Astrocyte (in vitro differentiated cells and primary cell): ENCODE results near the gene ATP11A.

Experiments
- CTCF ChIP-seq: IDR thresholded peaks from 2 replicates; pipeline ENCODE4 v1.5.1; 2011; ENCODE audit warnings: low read depth, mild to moderate bottlenecking, inconsistent platforms, low read length, moderate library complexity; ENCODE audit not compliant: insufficient read depth
- EZH2 ChIP-seq: IDR thresholded peaks from 2 replicates; pipeline ENCODE4 v1.6.1; 2012; ENCODE audit warnings: mild to moderate bottlenecking, low read length, inconsistent platforms; ENCODE audit not compliant: insufficient read depth

GRCh38 chr13:112722433-112723263, 32.8 kb downstream of the ATP11A start:
- no peak for TF ChIP-seq CTCF
- TF ChIP-seq EZH2 = no peak
